Stimulated activated CD4-positive, alpha-beta T cell treated with anti-CD3 and anti-CD28 coated beads, Interleukin-12 subunit alpha, Interleukin-12 subunit beta, amount 100 ng/mL, for 24 hours (primary cell): Measurements from ENCODE around the gene ST7.

Experiments used
- DNase-seq, 2 experiments: peaks; one replicate each; pipeline ENCODE4 v3.0.0-alpha.2; 2020; ENCODE audit warnings: low read depth in 2 of 2

ST7 gene

GRCh38 chr7:117272017-117272759 is 318.9 kb downstream of the ST7 start:
- DNase-seq = no peak

DNA sequence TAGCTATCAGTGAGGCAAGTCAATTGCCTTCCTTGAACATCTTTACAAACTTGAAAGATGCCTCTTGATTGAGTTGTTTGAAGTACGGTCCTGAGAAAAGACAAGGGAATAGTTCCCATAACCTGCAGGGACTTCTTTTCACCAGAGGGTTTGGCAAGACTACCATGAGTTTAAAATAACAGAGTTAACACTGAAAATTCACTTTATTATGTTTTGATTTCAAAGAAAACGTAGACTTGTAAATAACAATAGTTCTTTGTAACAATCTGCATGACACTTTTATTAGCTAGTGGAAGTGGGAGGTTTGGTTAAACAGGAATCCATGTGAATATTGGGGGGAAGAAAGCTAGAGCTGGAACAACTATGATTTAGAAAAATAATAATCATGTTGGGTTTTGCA is 320.0 kb downstream of the ST7 start:
- no peak for DNase-seq

DNA sequence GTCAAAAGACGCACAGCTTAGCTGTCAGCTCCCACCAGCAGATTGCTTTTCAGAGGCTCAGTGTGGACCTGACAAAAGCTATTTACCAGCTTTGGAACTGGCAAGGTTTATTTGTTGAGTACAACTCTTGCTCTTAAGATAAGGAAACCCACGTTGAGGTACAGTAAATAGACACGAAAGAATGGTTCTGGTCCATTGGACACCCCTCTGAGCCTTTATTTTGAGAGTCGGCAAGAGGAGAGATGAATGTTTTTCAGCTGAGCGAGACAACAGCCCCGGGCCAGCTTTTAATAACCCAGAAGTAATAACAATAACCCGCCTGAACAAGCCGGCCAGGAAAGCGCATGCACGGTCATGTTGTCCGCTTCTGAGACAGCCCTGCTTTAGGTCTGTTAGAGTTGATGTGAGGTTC is 320.5 kb downstream of the ST7 start:
- no peak for DNase-seq

DNA sequence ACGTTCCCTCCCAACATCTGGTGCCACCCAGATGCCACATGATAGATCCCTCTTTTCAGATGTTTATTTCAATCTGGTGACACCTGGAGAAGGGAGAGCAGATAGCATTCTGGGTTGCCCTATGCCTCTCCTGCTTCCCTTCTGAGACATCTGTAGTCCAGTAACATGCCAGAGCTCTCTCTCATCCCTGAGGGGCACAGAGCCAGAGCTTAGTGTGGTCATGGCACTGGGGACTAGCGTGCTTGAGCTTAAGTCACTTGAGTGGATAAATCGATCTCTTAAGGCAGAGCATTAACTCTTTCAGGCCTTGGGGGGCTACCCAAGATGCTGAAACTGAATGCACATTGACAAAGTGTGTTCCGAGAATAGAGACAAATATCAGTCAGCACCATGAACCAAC is 321.6 kb downstream of the ST7 start:
- no peak for DNase-seq

DNA sequence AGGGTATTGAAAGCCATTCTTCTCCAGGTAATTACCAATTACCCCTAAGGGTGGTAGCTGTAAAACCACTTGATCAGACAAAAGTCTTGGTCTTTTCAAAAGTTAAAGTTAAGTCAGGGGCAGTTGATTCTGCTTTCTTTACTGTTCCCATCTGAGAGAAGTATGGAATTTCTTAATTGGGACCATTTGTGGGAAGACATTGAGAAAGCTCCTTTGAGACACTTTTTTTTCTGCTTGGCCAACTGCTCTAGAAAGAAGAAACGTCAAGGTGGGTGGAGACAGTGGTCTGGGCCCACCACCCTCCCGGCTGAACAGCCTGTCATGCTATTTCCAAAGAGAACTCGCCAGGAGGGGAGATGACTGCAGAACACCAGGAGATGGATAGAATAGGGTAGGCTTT is 324.3 kb downstream of the ST7 start:
- no peak for DNase-seq

DNA sequence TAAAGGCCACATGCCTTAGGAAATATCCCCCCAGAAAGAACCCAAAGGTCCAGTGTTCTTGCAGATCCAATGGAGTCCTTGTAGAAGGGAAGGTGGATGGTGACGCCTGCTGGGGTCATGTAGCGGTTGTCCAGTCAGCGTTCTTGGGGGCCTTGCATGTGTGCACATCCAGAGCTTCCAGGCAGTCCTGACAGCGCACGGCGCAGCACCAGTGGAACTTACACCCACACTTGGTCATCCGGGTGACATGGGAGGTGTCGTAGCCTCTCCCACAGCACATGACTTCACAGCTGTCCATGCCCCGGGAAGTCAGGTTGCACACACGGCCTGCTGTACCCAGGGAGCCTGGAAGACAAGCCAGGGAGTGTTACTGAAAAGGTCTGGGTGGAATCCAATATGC is 324.7 kb downstream of the ST7 start:
- DNase-seq = no peak

- no peak for DNase-seq
These were observed 325.9 kb downstream of the ST7 start for GRCh38 chr7:117279203-117279602.
